CD4-positive, alpha-beta T cell (primary cell): ENCODE results near the gene NDUFA12. TPM values are rescaled to one million over a fixed set of nuclear protein-coding genes. Genes with fewer than 3 reads are reported as not detected.

ENCODE experiments used
- ATAC-seq: fragments of 200-7000 bp; cut with Tn5 transposase; one replicate; pipeline ENCODE4 v1.10.0; 2022; ENCODE audit warnings: mild to moderate bottlenecking; ENCODE audit not compliant: poor library complexity
- CTCF ChIA-PET: fragments of 350-600 bp; sonication (Branson Sonifier 250); formaldehyde crosslinking; loops from one replicate; lab custom pipeline; 2021; ENCODE audit warnings: antibody characterized with exemption, inconsistent platforms; lab: Charles Lee
- POLR2A ChIA-PET: fragments of 350-600 bp; sonication (Branson Sonifier 250); formaldehyde crosslinking; loops from one replicate; lab custom pipeline; 2021; ENCODE audit warnings: antibody characterized with exemption, inconsistent platforms; lab: Charles Lee
- DNase-seq, 14 experiments: peaks; one replicate each; pipeline ENCODE4 v3.0.0-alpha.2; 2013 to 2020; ENCODE audit warnings: mixed read lengths in 2 of 14
- H3K27ac ChIP-seq, 2 donors: one replicate each; pipeline versions ENCODE4 v1.5.1 to v1.7.0; 2013; ENCODE audit warnings: low read length in 2 of 2, low read depth in 1 of 2, mild to moderate bottlenecking in 1 of 2
- H3K27me3 ChIP-seq, 2 experiments: 1 replicate in 1 of 2; 2 replicates in 1 of 2; pipeline versions ENCODE4 v1.6.1 to v1.7.0; 2013; ENCODE audit warnings: low read length in 2 of 2, control low read depth in 1 of 2, mild to moderate bottlenecking in 1 of 2, moderate library complexity in 1 of 2; ENCODE audit not compliant: insufficient read depth in 2 of 2, control insufficient read depth in 1 of 2
- H3K36me3 ChIP-seq: one replicate; pipeline ENCODE4 v1.6.1; 2013; ENCODE audit warnings: low read length, control low read depth; ENCODE audit not compliant: insufficient read depth
- H3K4me1 ChIP-seq: one replicate; pipeline ENCODE4 v1.6.1; 2013; ENCODE audit warnings: low read length, control low read depth; ENCODE audit not compliant: insufficient read depth
- H3K4me3 ChIP-seq: one replicate; pipeline ENCODE4 v1.5.1; 2013; ENCODE audit warnings: mild to moderate bottlenecking, low read length, moderate library complexity
- H3K9me3 ChIP-seq, 2 experiments: 1 replicate in 1 of 2; 2 replicates in 1 of 2; pipeline versions ENCODE4 v1.6.1 to v1.7.0; 2013; ENCODE audit warnings: low read length in 2 of 2, mild to moderate bottlenecking in 2 of 2, control low read depth in 1 of 2, moderate library complexity in 1 of 2; ENCODE audit not compliant: control insufficient read depth in 1 of 2, insufficient read depth in 1 of 2
- H3K27ac Mint-ChIP-seq: one replicate; pipeline ENCODE4 v1.8.0; 2020; ENCODE audit warnings: mixed read lengths
- H3K27me3 Mint-ChIP-seq: one replicate; pipeline ENCODE4 v1.8.0; 2021; ENCODE audit warnings: mixed read lengths
- H3K36me3 Mint-ChIP-seq: one replicate; pipeline ENCODE4 v1.8.0; 2021; ENCODE audit warnings: low read depth, mixed read lengths
- H3K4me1 Mint-ChIP-seq: one replicate; pipeline ENCODE4 v1.8.0; 2021; ENCODE audit warnings: low read depth, mixed read lengths
- H3K4me3 Mint-ChIP-seq: one replicate; pipeline ENCODE4 v1.8.0; 2020; ENCODE audit warnings: mild to moderate bottlenecking, mixed read lengths
- H3K9me3 Mint-ChIP-seq: one replicate; pipeline ENCODE4 v1.8.0; 2020; ENCODE audit warnings: mixed read lengths
- CTCF ChIP-seq: fragments of 200-600 bp; IDR thresholded peaks from one replicate; pipeline ENCODE4 v1.8.0; 2022; ENCODE audit warnings: antibody characterized with exemption, mild to moderate bottlenecking
- intact Hi-C, 2 experiments: fragments of 100-400 bp; cut with DNase I in 1 of 2; cut with micrococcal nuclease in 1 of 2; formaldehyde crosslinking; loops; one replicate each; pipeline versions ENCODE4 v1.15.1 to v1.9.0; 2023 to 2025; cut with DNase I, micrococcal nuclease
- total RNA-seq, 174 experiments: library from RNA in 2 of 174; stranded (reverse) in 2 of 174; gene quantifications; one replicate each; pipeline ENCODE4 v1.2.3 and lab custom pipeline; 2021 to 2026

NDUFA12 gene
- total RNA-seq, 2 experiments from 2014 or later = 43.3 to 43.7 TPM

GRCh38 chr12:94957006-94957405, 46.5 kb downstream of the NDUFA12 start:
- no peak for ATAC-seq
- CTCF ChIA-PET = no interaction called here

DNA sequence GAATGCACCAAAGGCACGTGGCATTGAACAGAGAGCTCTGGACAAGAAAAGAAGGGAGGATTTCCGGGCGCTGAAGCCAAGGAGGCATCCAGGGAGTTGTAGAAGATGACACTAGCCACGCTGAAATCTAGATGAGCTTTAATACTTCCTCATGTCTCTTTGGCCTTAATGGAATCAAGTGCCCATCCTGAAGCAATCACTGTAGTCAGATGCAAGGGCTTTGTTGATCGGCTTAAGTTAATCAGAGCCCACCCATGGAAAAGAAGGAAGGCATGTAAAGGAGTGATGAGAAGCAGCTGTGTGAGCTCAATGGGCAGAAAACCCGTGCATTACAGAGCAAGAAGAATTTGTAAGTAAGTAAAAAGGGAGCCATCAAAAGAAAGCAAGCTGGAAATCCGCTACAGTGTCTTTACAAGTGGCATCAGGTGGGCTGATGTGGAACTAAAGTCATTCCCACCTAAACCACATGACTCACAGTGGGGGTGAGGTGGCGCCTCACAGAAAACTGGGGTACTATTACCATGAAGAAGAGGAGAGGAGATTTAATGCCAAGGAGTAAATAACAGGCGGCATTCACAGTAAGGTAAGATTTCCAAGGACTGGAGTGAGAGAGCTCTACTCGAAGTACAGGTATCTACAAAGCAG, 48.4 kb downstream of the NDUFA12 start:
- Histone ChIP-seq H3K27ac (no peak overlapping the region), H3K27me3 (no peaks in the 10 kb centered on the region), H3K4me3 (no peak overlapping the region), H3K36me3 (no peaks in the 10 kb centered on the region), H3K4me1 (no peaks in the 10 kb centered on the region), H3K9me3 (no peaks in the 10 kb centered on the region)
- no peaks in the 10 kb centered on the region for H3K4me1 Mint-ChIP-seq
- peaks cover 40% of the 10 kb centered on the region for H3K27me3 Mint-ChIP-seq
- no peaks in the 10 kb centered on the region for H3K36me3 Mint-ChIP-seq
- CTCF ChIA-PET = no interaction called here
- H3K9me3 Mint-ChIP-seq = no peaks in the 10 kb centered on the region
- POLR2A ChIA-PET = no interaction called here
- no peak overlapping the region for H3K27ac Mint-ChIP-seq
- no peak for TF ChIP-seq CTCF
- H3K4me3 Mint-ChIP-seq = no peak overlapping the region
- no peak for DNase-seq
- ATAC-seq = no peak
- intact Hi-C loops = no loop called here

More at GRCh38 chr12:94957006-94957405, 46.5 kb downstream of the NDUFA12 start:
- H3K27ac ChIP-seq = no peak overlapping the region
- no peak for DNase-seq
- no peak overlapping the region for H3K4me3 ChIP-seq
- no peak overlapping the region for H3K4me3 Mint-ChIP-seq
- peaks cover 39% of the 10 kb centered on the region for H3K27me3 Mint-ChIP-seq
- H3K4me1 Mint-ChIP-seq = no peaks in the 10 kb centered on the region
- intact Hi-C loops = no loop called here
- H3K36me3 ChIP-seq = no peaks in the 10 kb centered on the region
- no peaks in the 10 kb centered on the region for H3K27me3 ChIP-seq
- H3K9me3 ChIP-seq = no peaks in the 10 kb centered on the region
- H3K4me1 ChIP-seq = no peaks in the 10 kb centered on the region
- no peak for TF ChIP-seq CTCF
- H3K9me3 Mint-ChIP-seq = no peaks in the 10 kb centered on the region
- POLR2A ChIA-PET = no interaction called here
- H3K27ac Mint-ChIP-seq = no peak overlapping the region
- H3K36me3 Mint-ChIP-seq = no peaks in the 10 kb centered on the region

- DNase-seq = no peak
- Mint-ChIP-seq H3K4me1 (no peaks in the 10 kb centered on the region), H3K4me3 (no peak overlapping the region), H3K27me3 (peaks cover 40% of the 10 kb centered on the region), H3K36me3 (no peaks in the 10 kb centered on the region), H3K9me3 (no peaks in the 10 kb centered on the region), H3K27ac (no peak overlapping the region)
- intact Hi-C loops = no loop called here
- POLR2A ChIA-PET = no interaction called here
- H3K27ac ChIP-seq = no peak overlapping the region
- no peaks in the 10 kb centered on the region for H3K27me3 ChIP-seq
- ATAC-seq = no peak
- no peaks in the 10 kb centered on the region for H3K36me3 ChIP-seq
- no peak for TF ChIP-seq CTCF
- H3K4me3 ChIP-seq = no peak overlapping the region
- CTCF ChIA-PET = no interaction called here
- no peaks in the 10 kb centered on the region for H3K4me1 ChIP-seq
- no peaks in the 10 kb centered on the region for H3K9me3 ChIP-seq
Observed at GRCh38 chr12:94954029-94954685, 49.3 kb downstream of the NDUFA12 start.
